Stimulated activated CD8-positive, alpha-beta memory T cell treated with anti-CD3 and anti-CD28 coated beads, Interleukin-2, amount 100 ng/mL, for 48 hours (primary cell): ENCODE data around the gene HOXD1.

Source experiments
- DNase-seq, 2 donors: peaks; one replicate each; pipeline ENCODE4 v3.0.0-alpha.2; 2020; ENCODE audit warnings: low read depth in 2 of 2

HOXD1 gene

GRCh38 chr2:176152350-176153181 is 35.9 kb upstream of the HOXD1 start:
- DNase-seq = no peak

DNA sequence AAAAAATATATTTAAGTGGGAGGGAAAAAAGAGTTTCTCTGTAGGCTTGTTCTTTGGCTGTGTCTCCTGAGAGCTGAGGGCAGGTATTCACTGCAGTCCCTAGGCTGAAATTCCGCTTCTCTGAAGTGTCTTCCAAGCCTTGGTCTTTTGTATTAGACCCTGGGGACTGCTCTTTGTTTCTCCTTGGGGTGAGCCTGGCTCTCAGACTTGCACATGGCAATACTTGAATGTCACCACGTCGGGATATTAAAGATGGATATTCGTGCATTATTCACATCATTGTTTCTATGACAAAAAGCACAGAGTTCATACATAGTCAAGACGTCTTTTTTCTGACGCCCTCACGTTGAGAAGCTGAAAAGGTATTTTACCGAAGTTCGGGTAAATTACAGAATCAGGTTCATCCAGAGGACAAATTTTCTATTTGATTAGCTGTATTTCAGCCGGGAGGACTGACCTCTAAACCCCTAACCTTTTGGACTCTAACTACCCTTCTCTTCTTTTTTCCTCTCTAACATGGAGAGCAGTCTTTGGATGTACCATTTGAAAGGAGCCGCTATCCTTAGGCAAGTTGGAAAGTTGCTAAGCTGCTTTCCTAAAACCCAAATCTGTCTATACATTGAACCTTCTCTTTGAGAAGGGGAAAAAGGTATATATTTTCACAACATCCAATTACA is 33.8 kb upstream of the HOXD1 start:
- DNase-seq = no peak

DNA sequence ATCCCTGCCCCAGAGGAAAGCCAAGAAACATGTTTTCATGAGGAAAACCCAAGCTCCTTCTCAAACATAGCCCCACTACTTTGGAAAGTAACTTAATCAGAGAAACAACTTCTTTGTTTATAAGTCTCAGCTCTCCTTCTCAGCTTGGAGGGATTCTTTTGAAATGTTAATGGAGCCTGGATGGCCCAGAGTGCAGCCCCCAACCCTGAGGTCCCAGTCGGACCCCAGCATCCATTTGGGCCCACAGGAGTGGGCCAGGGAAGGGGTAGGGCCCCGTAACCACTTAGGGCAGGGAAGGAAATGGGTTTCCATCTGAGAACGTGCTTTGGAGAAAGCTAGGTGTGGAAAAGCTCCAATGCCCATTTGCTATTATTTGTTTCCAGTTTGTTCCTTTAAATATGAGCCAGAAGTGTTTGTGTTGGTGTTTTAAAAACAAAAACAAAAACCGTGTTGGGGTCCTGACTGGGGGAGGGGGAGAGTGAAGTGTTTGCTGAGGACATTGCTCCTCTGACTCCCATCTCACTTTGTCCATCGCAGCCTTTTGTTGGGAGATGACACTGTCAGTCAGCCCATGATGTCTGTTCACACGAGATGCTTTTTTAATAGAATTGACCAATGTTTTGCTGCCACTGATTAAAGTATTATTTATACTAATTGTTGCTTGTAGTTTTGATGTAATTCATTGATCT is 33.0 kb upstream of the HOXD1 start:
- DNase-seq = no peak

DNA sequence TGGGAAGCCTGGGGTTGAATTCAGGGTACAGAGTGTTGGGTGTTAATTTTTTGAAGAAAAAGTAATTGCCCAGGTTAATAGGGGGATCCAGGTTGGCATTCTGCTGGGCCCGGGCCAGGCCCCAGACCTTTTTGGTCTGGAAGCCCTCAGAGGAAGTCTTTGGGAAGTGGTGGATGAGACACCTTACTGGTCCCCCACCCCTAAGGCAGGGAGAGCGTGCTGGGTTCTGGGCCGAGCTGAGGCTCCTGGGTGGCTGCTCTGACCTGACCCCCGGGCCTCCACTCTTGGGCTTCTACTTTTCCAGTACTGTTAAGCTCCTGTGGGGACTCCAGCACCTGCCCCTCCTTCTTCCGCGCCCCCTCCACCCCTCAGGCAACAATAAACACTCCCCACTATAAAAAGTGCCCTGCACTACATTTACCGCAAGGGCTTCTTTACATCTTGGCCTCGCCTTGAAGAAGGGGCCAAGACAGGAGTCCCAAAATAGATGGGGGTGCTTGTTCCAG is 32.1 kb upstream of the HOXD1 start:
- DNase-seq = no peak

DNA sequence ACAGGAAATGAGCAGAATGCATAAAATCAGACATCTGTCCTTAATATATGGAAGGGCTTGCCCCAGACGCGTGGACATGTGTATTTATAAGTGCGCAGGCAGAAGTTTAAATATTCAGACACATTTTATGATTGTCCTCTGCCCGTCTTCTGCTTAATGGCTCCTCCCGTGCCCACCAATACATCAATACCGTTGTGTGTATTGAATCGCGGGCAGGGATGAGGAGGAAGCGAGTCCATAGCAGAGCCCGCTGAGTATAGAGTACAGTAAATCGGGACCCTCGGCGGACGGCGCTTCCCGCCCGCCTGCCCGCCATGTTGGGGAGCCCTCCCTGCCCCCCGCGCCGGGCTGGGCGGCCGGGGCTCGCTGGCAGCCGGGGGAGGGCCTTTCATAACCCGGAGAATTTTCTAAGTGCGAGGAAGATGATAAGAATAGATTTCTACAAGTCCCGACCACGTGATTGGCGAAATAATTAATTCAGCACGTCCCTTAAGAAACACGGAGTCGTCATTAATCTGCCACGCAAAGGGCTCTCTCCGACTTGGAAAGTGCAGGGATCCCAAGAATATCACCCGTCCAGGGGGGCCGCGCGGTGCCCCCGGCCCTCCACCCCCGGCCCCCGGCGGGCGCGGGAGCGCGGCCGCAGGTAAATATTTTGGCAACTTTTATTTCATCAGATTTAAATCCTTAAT is 31.5 kb upstream of the HOXD1 start, which contains the start of gene HOXD3:
Gene HOXD3, plus strand, starts transcription at position 501 of the 692 bp plus-strand sequence. CDS start 11,808 bp downstream, outside the sequence.
- no peak for DNase-seq

GRCh38 chr2:176157499-176158185 is 30.8 kb upstream of the HOXD1 start:
- DNase-seq = no peak

DNA sequence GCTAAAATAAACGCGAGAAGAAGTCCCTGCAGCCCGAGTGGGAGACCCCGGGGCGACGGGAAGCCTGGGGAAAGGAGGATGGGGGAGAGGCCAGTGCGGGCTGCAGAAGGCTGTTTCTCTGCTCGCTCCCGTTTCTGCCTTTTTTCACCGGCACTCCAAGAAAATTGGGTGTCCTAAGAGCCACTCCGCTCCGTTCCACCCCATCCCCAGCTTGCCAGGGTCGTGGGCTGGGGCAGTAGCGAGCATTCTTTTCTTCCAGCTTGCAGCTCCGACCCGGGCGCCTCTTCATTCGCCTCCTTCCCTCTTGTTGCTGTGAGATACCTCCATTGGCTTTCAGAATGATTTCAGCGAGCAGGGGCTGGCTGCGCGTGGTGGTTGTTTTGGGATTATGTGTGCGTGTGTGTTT is 30.3 kb upstream of the HOXD1 start:
- no peak for DNase-seq

- DNase-seq = no peak
Measured at GRCh38 chr2:176158855-176159662, 29.4 kb upstream of the HOXD1 start.

DNA sequence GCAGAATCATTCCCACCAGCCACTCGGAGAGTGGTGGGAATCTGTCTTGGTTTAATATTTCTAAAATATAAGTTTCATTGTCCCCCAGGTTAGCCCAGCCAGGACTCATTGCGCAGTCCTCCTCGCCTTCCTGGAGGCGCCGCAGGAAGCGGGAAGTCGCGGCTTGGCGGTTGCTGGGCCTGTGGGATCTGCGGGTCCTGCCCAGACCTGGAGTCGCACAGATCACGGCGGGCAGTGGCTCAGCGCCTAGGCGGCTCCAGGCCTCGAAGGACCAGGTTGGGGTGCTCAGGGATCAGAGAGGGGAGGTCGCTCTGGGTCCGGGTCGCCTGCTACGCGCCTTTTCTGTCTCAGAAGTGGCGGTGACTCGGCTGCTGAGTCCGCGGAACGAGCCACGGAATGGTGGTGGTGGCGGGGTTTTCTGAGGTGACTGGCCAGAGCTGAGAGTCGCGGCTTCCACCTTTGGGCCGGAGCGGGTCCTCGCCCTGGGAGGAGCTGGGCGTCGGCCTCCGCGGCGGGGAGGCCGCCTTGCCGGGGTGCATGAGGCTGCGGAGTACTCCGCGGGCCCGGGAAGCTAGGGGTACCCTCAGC is 28.7 kb upstream of the HOXD1 start:
- DNase-seq = no peak

- no peak for DNase-seq
Measured at GRCh38 chr2:176160251-176160985, 28.1 kb upstream of the HOXD1 start.

- no peak for DNase-seq
Measured at GRCh38 chr2:176160986-176161824, 27.3 kb upstream of the HOXD1 start.

DNA sequence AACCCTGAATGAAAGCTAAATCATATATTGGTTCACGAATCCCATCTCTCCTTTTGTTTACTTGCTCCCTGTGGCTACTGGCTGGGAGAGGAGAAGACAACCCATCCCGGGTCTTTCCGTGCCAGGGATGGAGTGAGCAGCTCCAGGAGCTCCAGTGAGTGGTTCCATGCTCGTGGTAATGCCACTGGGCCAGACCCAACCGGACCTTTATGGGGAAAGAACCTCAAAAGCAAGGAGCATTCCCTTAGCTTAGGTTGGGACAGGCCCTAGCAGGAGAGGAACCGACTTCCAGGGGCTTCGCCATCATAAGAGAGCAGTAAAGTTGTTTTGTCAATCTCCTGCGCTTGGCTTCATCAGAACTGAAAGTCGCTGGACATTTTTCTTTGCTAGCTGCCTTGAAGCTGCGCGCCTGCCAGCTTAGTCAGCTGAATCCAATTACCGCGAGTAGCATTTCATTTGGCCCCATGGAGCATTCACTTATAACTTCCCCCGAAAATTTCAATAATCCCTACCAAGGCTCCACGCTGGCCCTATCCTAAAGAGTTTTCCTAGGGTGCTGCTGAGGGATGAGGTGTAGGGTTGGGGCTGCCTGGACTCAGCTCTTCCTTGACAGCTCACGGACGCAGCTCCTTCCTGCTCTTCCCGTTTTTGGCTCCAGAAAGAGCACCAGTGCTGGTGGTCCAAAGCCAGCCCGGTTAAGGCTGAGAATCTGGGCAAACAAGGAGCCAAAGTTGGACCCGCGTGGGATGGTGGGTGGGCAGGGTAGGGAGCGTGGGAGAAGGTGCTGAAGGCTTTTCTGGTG is 26.4 kb upstream of the HOXD1 start:
- DNase-seq = no peak

- DNase-seq = no peak
Measured at GRCh38 chr2:176162911-176163671, 25.4 kb upstream of the HOXD1 start.

DNA sequence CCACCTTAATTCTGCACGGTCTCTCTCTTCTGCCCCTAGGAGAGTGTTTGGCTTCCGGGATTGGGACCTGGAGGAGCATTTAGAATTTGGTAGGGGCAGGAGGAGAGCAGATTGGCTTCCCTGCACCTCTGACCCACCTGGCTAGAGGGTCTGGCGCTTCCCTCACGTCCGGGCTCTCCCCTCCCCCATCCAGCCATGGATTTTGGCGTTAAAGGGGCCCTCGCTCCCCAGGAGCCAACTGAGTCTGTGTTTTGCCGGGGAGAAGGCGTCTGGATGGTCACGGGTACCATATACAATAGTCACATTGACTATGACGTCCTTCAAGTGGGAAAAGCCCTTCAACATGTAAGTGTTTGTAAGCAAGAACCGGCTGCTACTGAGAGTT is 24.8 kb upstream of the HOXD1 start:
- no peak for DNase-seq

DNA sequence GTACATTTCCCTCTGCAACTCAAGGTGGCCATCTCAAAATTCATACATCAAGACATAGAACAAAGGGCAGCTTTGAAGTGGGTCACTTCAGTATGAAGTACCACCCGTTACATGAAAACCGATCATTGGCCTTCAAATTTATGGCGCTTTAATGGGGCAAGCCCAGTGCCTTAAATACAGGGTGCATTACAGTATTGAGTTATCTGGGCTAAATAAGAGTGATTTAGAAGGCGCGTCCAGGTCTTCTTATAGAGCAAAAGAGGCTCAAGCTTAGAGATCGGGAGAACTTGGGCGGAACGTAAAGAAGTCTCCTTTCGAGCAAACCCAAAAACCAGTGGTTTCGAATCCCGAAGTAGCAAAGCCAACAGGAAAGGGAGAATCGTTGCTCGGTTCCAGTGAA is 24.3 kb upstream of the HOXD1 start:
- no peak for DNase-seq

- no peak for DNase-seq
Measured at GRCh38 chr2:176164611-176165369, 23.7 kb upstream of the HOXD1 start.
